ENCODE results near the gene TUSC2. TPM values are rescaled to one million over a fixed set of nuclear protein-coding genes. Genes with fewer than 3 reads are reported as not detected.

The TUSC2 gene
- total and polyA plus RNA-seq, 7 experiments from 2014 or later = 16.8 to 45.5 (median 21.8) TPM

DNA sequence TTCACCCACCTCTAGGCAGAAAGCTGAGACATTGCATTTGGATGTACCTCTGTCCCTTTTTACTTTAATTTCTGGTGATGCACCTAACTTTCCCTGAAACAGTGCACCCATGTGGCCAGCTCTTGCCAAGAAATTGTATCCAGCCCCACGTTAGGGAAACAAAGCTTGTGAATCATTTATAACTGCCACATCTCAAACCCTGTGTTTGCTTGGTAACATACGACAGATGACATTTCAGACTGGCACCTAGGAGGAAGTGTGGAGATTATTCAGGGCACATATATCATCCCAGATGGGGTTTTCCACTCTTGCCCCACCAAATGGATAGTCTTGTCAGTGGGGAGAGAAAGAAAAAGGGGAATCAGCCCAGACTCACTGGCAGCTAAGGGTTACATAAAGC is 24.8 kb upstream of the TUSC2 start:
- ChIA-PET POLR2A (interaction anchor here (1.4 to 28.0 kb wide), 2 partner anchors 13 to 18 kb away, joined by 8 to 656 read pairs; partner anchors contain the start of genes CYB561D2, HYAL2, NPRL2 and RASSF1), CTCF (interaction anchor here (0.8 to 1.0 kb wide), 2 partner anchors 11 to 32 kb away, joined by 3 read pairs; no protein-coding TSS in a partner anchor)
- H3K27me3 Mint-ChIP-seq = no peaks in the 10 kb centered on the region
- H3K4me3 ChIP-seq (ENCODE audit: low read length) = no peak overlapping the region
- no peak for DNase-seq
- H3K4me3 Mint-ChIP-seq = peak overlapping the region in 5 of 10 donors; percentile 5 to 29 (median 17)
- no peaks in the 10 kb centered on the region for H3K9me3 Mint-ChIP-seq
- H3K4me1 ChIP-seq (ENCODE audit: control insufficient read depth in 2 of 2, insufficient read depth in 2 of 2, low read length in 2 of 2) = peaks cover 42 to 47% of the 10 kb centered on the region in 2 donors
- peaks cover 0 to 74% (median 5%) of the 10 kb centered on the region in 3 experiments for H3K36me3 ChIP-seq (ENCODE audit: control insufficient read depth in 2 of 3, insufficient read depth in 3 of 3, low read length in 3 of 3)
- H3K27ac Mint-ChIP-seq = peak overlapping the region in 4 of 9 donors; percentile 38 to 65 (median 58)
- no peaks in the 10 kb centered on the region for H3K27me3 ChIP-seq (ENCODE audit: control insufficient read depth in 2 of 2, insufficient read depth in 2 of 2, low read length in 2 of 2)
- peaks cover 0 to 25% (median 4%) of the 10 kb centered on the region in 5 donors for H3K36me3 Mint-ChIP-seq
- no peak for ATAC-seq
- H3K27ac ChIP-seq (ENCODE audit: low read depth, low read length) = no peak overlapping the region
- H3K9me3 ChIP-seq (ENCODE audit: control insufficient read depth in 2 of 3, low read length in 3 of 3) = no peaks in the 10 kb centered on the region
- intact Hi-C loops (cut with micrococcal nuclease) = loop anchor here (5.0 to 10.0 kb wide), 5 partner anchors 115 to 1638 kb away; partner anchors contain the start of genes DCAF1 (in 1 of the 2), GNAI2 (in 1 of the 2), IMPDH2 (in 1 of the 2) and IP6K2 (in 1 of the 2)
- peaks cover 35 to 82% (median 65%) of the 10 kb centered on the region in 7 donors for H3K4me1 Mint-ChIP-seq

DNA sequence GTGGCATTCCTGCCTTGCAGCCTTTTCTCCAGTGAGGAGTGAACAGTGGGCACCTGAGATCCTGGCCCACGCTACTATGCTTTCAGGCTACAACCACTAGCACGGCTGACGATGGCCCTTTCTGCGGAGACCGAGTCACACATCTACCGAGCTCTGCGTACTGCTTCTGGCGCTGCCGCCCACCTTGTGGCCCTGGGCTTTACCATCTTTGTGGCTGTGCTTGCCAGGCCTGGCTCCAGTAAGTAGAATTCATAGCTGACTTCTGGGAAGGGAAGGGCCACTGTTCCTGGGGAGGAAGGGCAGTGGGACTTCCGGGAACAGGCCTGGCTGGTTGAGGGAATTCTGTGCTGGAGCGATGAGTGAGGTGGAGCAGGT is 23.3 kb upstream of the TUSC2 start:
- Histone ChIP-seq H3K27ac (ENCODE audit: low read depth, low read length) (peak overlapping the region; percentile 93), H3K9me3 (ENCODE audit: control insufficient read depth in 2 of 3, low read length in 3 of 3) (no peaks in the 10 kb centered on the region), H3K4me1 (ENCODE audit: control insufficient read depth in 2 of 2, insufficient read depth in 2 of 2, low read length in 2 of 2) (peaks cover 27 to 38% of the 10 kb centered on the region in 2 donors), H3K36me3 (ENCODE audit: control insufficient read depth in 2 of 3, insufficient read depth in 3 of 3, low read length in 3 of 3) (peaks cover 0 to 65% (median 3%) of the 10 kb centered on the region in 3 experiments), H3K4me3 (ENCODE audit: low read length) (peak overlapping the region; percentile 90), H3K27me3 (ENCODE audit: control insufficient read depth in 2 of 2, insufficient read depth in 2 of 2, low read length in 2 of 2) (no peaks in the 10 kb centered on the region)
- Mint-ChIP-seq H3K9me3 (no peaks in the 10 kb centered on the region), H3K27ac (peak overlapping the region; percentile 96 to 100 (median 99)), H3K27me3 (no peaks in the 10 kb centered on the region), H3K36me3 (peaks cover 0 to 30% (median 7%) of the 10 kb centered on the region in 5 donors), H3K4me1 (peaks cover 24 to 79% (median 61%) of the 10 kb centered on the region in 7 donors), H3K4me3 (peak overlapping the region; percentile 86 to 99 (median 96))
- DNase-seq (no peak), ATAC-seq (no peak)
- ChIA-PET CTCF (interaction anchor here (4.5 kb wide), 1 partner anchor 192 kb away, joined by 21 read pairs; no protein-coding TSS in a partner anchor), POLR2A (interaction anchor here (1.0 to 34.0 kb wide), 7 partner anchors 5 to 1804 kb away, joined by 3 to 656 read pairs (median 18); partner anchors contain the start of genes C3orf18, CYB561D2, HEMK1 and HYAL2)
- intact Hi-C loops (cut with micrococcal nuclease) = loop anchor here (1.0 to 10.0 kb wide), 12 partner anchors 8 to 1637 kb away; partner anchors contain the start of genes TMEM115 (in 2 of the 2), DCAF1 (in 1 of the 2), GNAI2 (in 1 of the 2) and HEMK1 (in 1 of the 2)

DNA sequence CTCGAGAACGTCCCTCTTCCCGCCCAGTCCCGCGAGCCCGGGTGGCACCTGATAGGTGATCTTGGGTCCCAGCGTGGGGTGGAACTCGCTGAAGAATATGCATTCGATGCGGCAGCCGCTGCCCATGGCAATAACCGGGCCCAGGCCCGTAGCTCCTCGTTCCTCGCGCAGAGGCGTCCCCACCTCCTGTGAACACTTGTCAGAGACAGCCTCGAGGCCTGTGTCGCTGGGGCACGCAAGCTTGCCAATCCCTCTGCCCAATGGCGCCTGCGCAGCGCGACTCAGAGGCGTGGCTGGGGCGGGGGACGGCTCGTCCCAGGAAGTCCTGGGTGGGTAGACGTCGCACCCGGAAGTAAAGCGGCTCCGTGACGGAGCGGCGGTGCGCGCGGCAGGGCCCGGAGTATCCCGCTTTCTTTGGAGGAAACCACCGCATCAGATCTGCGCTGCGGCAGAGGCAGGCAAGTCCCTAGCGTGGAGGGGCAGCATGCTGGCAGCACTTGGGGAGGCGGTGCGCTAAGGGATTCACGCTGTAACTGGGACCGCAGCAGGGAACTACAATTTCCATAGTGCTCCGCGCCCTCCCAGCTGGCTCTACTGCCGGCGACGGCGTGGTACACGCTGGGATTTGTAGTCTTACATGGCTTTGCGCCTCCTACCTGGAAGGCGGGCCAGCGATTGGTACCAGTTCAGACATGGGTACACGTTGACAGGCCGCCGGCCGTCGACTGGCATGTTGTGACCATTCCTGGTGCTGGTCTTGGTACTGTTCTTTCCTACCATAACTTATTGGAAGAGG is 22.7 kb upstream of the TUSC2 start, which contains the start of the genes CYB561D2 and NPRL2:
Gene CYB561D2, plus strand, starts transcription at position 336 of the 796 bp plus-strand sequence. CDS start 572 bp downstream, outside the sequence.
Gene NPRL2, minus strand, starts transcription at position 249 of the 796 bp plus-strand sequence. Its CDS starts 123 bp downstream, at position 126.
- ChIA-PET POLR2A (interaction anchor here (0.7 to 34.0 kb wide), 11 partner anchors 6 to 1927 kb away, joined by 3 to 656 read pairs (median 6); partner anchors contain the start of genes C3orf18, CYB561D2, GNAI2 and HEMK1), CTCF (interaction anchor here (0.7 to 4.5 kb wide), 6 partner anchors 10 to 199 kb away, joined by 3 to 21 read pairs (median 4); partner anchors contain the start of genes HYAL3, NAA80, RASSF1 and TUSC2)
- peak within 1 kb of the TSS; percentile 90 for H3K4me3 ChIP-seq (ENCODE audit: low read length)
- peak within 1 kb of the TSS; percentile 93 for H3K27ac ChIP-seq (ENCODE audit: low read depth, low read length)
- H3K36me3 ChIP-seq (ENCODE audit: control insufficient read depth in 2 of 3, insufficient read depth in 3 of 3, low read length in 3 of 3) = peaks cover 0 to 59% (median 0%) of the 10 kb centered on the region in 3 experiments
- peaks cover 26 to 32% of the 10 kb centered on the region in 2 donors for H3K4me1 ChIP-seq (ENCODE audit: control insufficient read depth in 2 of 2, insufficient read depth in 2 of 2, low read length in 2 of 2)
- H3K27me3 ChIP-seq (ENCODE audit: control insufficient read depth in 2 of 2, insufficient read depth in 2 of 2, low read length in 2 of 2) = no peaks in the 10 kb centered on the region
- Mint-ChIP-seq H3K9me3 (no peaks in the 10 kb centered on the region), H3K27me3 (no peaks in the 10 kb centered on the region), H3K36me3 (peaks cover 0 to 30% (median 7%) of the 10 kb centered on the region in 5 donors), H3K4me1 (peaks cover 24 to 78% (median 59%) of the 10 kb centered on the region in 7 donors), H3K27ac (peak within 1 kb of the TSS; percentile 96 to 100 (median 99)), H3K4me3 (peak within 1 kb of the TSS; percentile 86 to 99 (median 96))
- no peaks in the 10 kb centered on the region for H3K9me3 ChIP-seq (ENCODE audit: control insufficient read depth in 2 of 3, low read length in 3 of 3)
- peak; percentile 97 to 100 (median 99) for DNase-seq
- peak; percentile 95 for ATAC-seq
- intact Hi-C loops (cut with micrococcal nuclease) = loop anchor here (1.0 to 10.0 kb wide), 17 partner anchors 9 to 1636 kb away; partner anchors contain the start of genes HYAL3 (in 2 of the 2), NAA80 (in 2 of the 2), TMEM115 (in 2 of the 2) and DCAF1 (in 1 of the 2)

DNA sequence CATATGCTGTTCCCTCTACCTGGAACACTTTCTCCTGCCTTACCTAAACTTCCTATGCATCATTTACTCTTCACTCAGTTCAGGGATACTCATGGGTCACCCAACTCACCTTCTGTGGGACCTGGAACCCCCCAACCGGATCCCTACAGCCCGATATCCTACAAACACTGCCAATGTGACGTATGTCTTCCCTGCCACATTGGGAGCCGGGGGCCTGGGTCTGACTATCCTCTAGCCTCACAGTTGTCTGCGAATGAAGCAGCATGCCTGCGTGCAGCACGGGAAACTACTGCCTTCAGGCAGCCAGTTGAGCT is 22.1 kb upstream of the TUSC2 start:
- no peaks in the 10 kb centered on the region for H3K27me3 Mint-ChIP-seq
- H3K9me3 ChIP-seq (ENCODE audit: control insufficient read depth in 2 of 3, low read length in 3 of 3) = no peaks in the 10 kb centered on the region
- H3K4me1 ChIP-seq (ENCODE audit: control insufficient read depth in 2 of 2, insufficient read depth in 2 of 2, low read length in 2 of 2) = peaks cover 32 to 36% of the 10 kb centered on the region in 2 donors
- peak overlapping the region; percentile 86 to 99 (median 96) for H3K4me3 Mint-ChIP-seq
- no peak for ATAC-seq
- H3K4me1 Mint-ChIP-seq = peaks cover 19 to 77% (median 61%) of the 10 kb centered on the region in 7 donors
- H3K27ac Mint-ChIP-seq = peak overlapping the region; percentile 96 to 100 (median 99)
- H3K36me3 ChIP-seq (ENCODE audit: control insufficient read depth in 2 of 3, insufficient read depth in 3 of 3, low read length in 3 of 3) = peaks cover 0 to 54% (median 0%) of the 10 kb centered on the region in 3 experiments
- peaks cover 0 to 30% (median 7%) of the 10 kb centered on the region in 5 donors for H3K36me3 Mint-ChIP-seq
- no peak for DNase-seq
- POLR2A ChIA-PET = interaction anchor here (0.7 to 34.0 kb wide), 10 partner anchors 6 to 1927 kb away, joined by 3 to 656 read pairs (median 12); partner anchors contain the start of genes C3orf18, CYB561D2, GNAI2 and HEMK1
- H3K4me3 ChIP-seq (ENCODE audit: low read length) = peak overlapping the region; percentile 90
- peak overlapping the region; percentile 93 for H3K27ac ChIP-seq (ENCODE audit: low read depth, low read length)
- CTCF ChIA-PET = interaction anchor here (0.6 to 4.5 kb wide), 7 partner anchors 9 to 325 kb away, joined by 3 to 21 read pairs (median 3); partner anchors contain the start of genes DOCK3, HYAL3, NAA80 and RASSF1
- no peaks in the 10 kb centered on the region for H3K9me3 Mint-ChIP-seq
- H3K27me3 ChIP-seq (ENCODE audit: control insufficient read depth in 2 of 2, insufficient read depth in 2 of 2, low read length in 2 of 2) = no peaks in the 10 kb centered on the region
- intact Hi-C loops (cut with micrococcal nuclease) = loop anchor here (1.0 to 10.0 kb wide), 15 partner anchors 13 to 1635 kb away; partner anchors contain the start of genes HYAL3 (in 2 of the 2), NAA80 (in 2 of the 2), DCAF1 (in 1 of the 2) and GNAI2 (in 1 of the 2)

DNA sequence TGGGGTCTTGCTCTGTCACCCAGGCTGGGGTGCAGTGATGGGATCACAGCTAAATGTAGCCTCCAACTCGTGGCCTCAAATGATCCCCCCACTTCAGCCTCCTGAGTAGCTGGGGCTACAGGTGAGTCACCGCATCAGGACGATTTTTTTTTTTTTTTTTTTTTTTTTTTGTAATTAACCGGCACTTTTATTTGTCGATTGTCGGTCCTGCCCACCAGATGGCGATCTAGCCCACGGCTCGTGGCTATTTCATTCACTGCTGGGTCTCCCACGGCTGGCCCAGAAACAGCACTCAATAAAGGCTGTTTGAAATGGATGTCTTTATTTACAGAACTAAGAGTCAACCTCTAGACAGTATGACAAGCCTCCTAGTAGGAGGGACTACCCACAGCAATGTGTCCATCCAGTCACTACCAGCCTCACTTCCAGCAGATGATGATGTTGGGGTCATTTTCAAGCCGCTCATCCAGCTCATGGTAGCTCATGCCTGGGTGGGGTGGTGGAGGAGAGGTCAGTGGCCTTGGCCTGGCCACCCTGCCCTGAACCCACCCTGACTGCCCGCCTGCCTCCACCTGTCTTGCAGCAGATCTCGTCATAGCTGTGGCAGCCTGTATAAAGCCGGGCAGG is 19.3 kb upstream of the TUSC2 start:
- CTCF ChIA-PET = interaction anchor here (0.6 to 4.5 kb wide), 8 partner anchors 8 to 204 kb away, joined by 3 to 21 read pairs (median 4); no protein-coding TSS in a partner anchor
- Histone ChIP-seq H3K4me1 (ENCODE audit: control insufficient read depth in 2 of 2, insufficient read depth in 2 of 2, low read length in 2 of 2) (peaks cover 34 to 38% of the 10 kb centered on the region in 2 donors), H3K27ac (ENCODE audit: low read depth, low read length) (peak overlapping the region; percentile 14), H3K9me3 (ENCODE audit: control insufficient read depth in 2 of 3, low read length in 3 of 3) (no peaks in the 10 kb centered on the region), H3K36me3 (ENCODE audit: control insufficient read depth in 2 of 3, insufficient read depth in 3 of 3, low read length in 3 of 3) (peaks cover 0 to 27% (median 0%) of the 10 kb centered on the region in 3 experiments), H3K27me3 (ENCODE audit: control insufficient read depth in 2 of 2, insufficient read depth in 2 of 2, low read length in 2 of 2) (no peaks in the 10 kb centered on the region), H3K4me3 (ENCODE audit: low read length) (no peak overlapping the region)
- Mint-ChIP-seq H3K4me3 (peak overlapping the region in 6 of 10 donors; percentile 23 to 99 (median 35)), H3K27me3 (no peaks in the 10 kb centered on the region), H3K9me3 (peaks cover 0 to under 1% (median 0%) of the 10 kb centered on the region in 11 donors), H3K27ac (peak overlapping the region; percentile 19 to 96 (median 55)), H3K36me3 (peaks cover 0 to 23% (median 3%) of the 10 kb centered on the region in 5 donors), H3K4me1 (peaks cover 18 to 71% (median 63%) of the 10 kb centered on the region in 7 donors)
- intact Hi-C loops (cut with micrococcal nuclease) = loop anchor here (1.0 to 2.0 kb wide), 3 partner anchors 89 to 204 kb away; no protein-coding TSS in a partner anchor
- ATAC-seq (peak; percentile 32), DNase-seq (peak; percentile 50 to 72 (median 62))
- POLR2A ChIA-PET = interaction anchor here (0.7 to 34.0 kb wide), 3 partner anchors 9 to 48 kb away, joined by 5 to 656 read pairs (median 656); partner anchors contain the start of genes CYB561D2, HYAL2, HYAL3 and NAA80

Data from naive thymus-derived CD4-positive, alpha-beta T cell (primary cell).